ENCODE measurements around the gene BRIP1.

Gene BRIP1

DNA sequence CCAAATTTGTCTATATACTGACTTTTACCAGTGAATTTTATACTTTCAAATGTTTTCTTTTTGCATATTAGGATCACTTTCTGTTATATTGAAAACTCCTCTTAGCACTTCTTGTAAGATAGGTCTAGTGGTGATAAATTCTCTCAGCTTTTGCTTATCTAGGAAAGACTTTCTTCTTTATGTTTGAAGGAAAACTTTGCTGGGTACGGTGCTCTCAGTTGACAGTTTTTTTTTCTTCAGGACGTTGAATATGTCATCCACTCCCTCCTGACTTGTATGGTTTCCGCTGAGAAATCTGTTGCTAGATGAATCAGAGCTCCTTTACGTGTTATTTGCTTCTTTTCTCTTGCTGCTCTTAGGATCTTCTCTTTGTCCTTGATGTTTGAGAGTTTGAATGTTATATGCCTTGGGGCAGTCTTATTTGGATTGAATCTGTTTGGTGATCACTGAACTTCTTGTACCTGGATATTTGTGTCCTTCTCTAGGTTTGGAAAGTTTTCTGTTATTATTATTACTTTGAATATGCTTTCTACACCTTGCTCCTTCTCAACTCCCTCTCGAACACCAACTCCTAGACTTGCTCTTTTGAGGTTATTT is 228.3 kb downstream of the BRIP1 start:
- 79 to 84% methylated on average over 4 of the region's 5 CpGs for WGBS, 2 experiments
- Histone ChIP-seq H3K4me3 (ENCODE audit: insufficient read depth, low read depth, low read length) (no peak overlapping the region), H3K9me3 (ENCODE audit: control insufficient read depth, low read length) (no peaks in the 10 kb centered on the region), H3K27ac (ENCODE audit: insufficient read depth, low read depth, low read length, poor library complexity, severe bottlenecking) (no peak overlapping the region), H3K36me3 (ENCODE audit: control insufficient read depth, insufficient read depth, low read length) (no peaks in the 10 kb centered on the region), H3K4me1 (ENCODE audit: control insufficient read depth, insufficient read depth, low read length) (no peaks in the 10 kb centered on the region), H3K27me3 (ENCODE audit: control insufficient read depth, insufficient read depth, low read length, poor library complexity, severe bottlenecking) (no peaks in the 10 kb centered on the region)

GRCh38 chr17:61634011-61634539 is 229.3 kb downstream of the BRIP1 start:
- no peak overlapping the region for H3K27ac ChIP-seq (ENCODE audit: insufficient read depth, low read depth, low read length, poor library complexity, severe bottlenecking)
- no peaks in the 10 kb centered on the region for H3K36me3 ChIP-seq (ENCODE audit: control insufficient read depth, insufficient read depth, low read length)
- H3K4me1 ChIP-seq (ENCODE audit: control insufficient read depth, insufficient read depth, low read length) = no peaks in the 10 kb centered on the region
- H3K27me3 ChIP-seq (ENCODE audit: control insufficient read depth, insufficient read depth, low read length, poor library complexity, severe bottlenecking) = no peaks in the 10 kb centered on the region
- no peak overlapping the region for H3K4me3 ChIP-seq (ENCODE audit: insufficient read depth, low read depth, low read length)
- no peaks in the 10 kb centered on the region for H3K9me3 ChIP-seq (ENCODE audit: control insufficient read depth, low read length)

GRCh38 chr17:61632826-61633225 is 230.5 kb downstream of the BRIP1 start:
- Histone ChIP-seq H3K9me3 (ENCODE audit: control insufficient read depth, low read length) (no peaks in the 10 kb centered on the region), H3K27ac (ENCODE audit: insufficient read depth, low read depth, low read length, poor library complexity, severe bottlenecking) (no peak overlapping the region), H3K4me3 (ENCODE audit: insufficient read depth, low read depth, low read length) (no peak overlapping the region), H3K4me1 (ENCODE audit: control insufficient read depth, insufficient read depth, low read length) (no peaks in the 10 kb centered on the region), H3K27me3 (ENCODE audit: control insufficient read depth, insufficient read depth, low read length, poor library complexity, severe bottlenecking) (no peaks in the 10 kb centered on the region), H3K36me3 (ENCODE audit: control insufficient read depth, insufficient read depth, low read length) (no peaks in the 10 kb centered on the region)
- 80 to 100% methylated on average over 1 of the region's 1 CpG for WGBS, 2 experiments

DNA sequence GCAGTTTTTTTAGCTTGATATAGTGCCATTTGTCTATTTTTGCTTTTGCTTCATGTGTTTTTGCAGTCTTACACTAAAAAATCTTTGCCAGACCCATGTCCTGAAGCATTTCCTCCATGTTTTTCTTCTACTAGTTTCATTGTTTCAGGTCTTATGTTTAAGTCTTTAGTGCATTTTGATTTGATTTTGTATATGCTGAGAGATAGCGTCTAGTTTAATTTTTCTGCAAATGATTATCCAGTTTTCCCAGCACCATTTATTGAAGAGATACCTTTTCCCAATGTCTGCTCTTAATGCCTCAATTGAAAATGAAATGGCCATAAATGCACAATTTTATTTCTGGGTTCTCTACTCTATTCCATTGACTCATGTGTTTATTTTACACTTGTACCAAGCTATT is 231.5 kb downstream of the BRIP1 start:
- Histone ChIP-seq H3K4me3 (ENCODE audit: insufficient read depth, low read depth, low read length) (no peak overlapping the region), H3K4me1 (ENCODE audit: control insufficient read depth, insufficient read depth, low read length) (no peaks in the 10 kb centered on the region), H3K27ac (ENCODE audit: insufficient read depth, low read depth, low read length, poor library complexity, severe bottlenecking) (no peak overlapping the region), H3K36me3 (ENCODE audit: control insufficient read depth, insufficient read depth, low read length) (no peaks in the 10 kb centered on the region), H3K9me3 (ENCODE audit: control insufficient read depth, low read length) (no peaks in the 10 kb centered on the region), H3K27me3 (ENCODE audit: control insufficient read depth, insufficient read depth, low read length, poor library complexity, severe bottlenecking) (no peaks in the 10 kb centered on the region)
- 67 to 71% methylated on average over 1 of the region's 1 CpG for WGBS, 2 experiments

All from ectodermal cell (in vitro differentiated cells).